ENCODE measurements around the gene PKN2.

DNA sequence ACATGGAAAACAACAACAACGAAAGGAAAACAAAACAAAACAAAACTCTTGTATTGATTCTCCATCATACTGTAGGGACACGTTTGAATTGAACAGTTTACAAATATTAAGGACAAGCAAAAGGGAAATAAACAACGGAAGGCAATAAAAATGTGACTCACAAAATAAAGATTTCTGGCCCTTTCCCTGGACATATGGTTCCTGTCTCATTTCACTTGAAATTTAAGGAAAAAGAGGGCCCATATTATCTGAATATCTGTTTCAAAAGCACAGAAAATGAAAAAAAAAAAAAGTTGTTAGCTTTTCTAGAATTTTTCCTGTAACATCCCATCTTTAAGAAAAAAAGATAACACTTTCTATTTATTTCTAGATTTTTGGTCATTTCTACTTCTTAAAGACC, 3.6 kb upstream of the PKN2 start:
- TF ChIP-seq, protein P1, sequence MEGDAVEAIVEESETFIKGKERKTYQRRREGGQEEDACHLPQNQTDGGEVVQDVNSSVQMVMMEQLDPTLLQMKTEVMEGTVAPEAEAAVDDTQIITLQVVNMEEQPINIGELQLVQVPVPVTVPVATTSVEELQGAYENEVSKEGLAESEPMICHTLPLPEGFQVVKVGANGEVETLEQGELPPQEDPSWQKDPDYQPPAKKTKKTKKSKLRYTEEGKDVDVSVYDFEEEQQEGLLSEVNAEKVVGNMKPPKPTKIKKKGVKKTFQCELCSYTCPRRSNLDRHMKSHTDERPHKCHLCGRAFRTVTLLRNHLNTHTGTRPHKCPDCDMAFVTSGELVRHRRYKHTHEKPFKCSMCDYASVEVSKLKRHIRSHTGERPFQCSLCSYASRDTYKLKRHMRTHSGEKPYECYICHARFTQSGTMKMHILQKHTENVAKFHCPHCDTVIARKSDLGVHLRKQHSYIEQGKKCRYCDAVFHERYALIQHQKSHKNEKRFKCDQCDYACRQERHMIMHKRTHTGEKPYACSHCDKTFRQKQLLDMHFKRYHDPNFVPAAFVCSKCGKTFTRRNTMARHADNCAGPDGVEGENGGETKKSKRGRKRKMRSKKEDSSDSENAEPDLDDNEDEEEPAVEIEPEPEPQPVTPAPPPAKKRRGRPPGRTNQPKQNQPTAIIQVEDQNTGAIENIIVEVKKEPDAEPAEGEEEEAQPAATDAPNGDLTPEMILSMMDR (IDR thresholded peaks at IDR 0.05; ENCODE audit: insufficient read depth, low read depth, low read length) = no peak
- no peak for TF ChIP-seq EZH2 (IDR thresholded peaks at IDR 0.05; ENCODE audit: insufficient read depth, low read length)

Measured in astrocyte (in vitro differentiated cells and primary cell).